ENCODE data around the gene STUM. TPM values are rescaled to one million over a fixed set of nuclear protein-coding genes. Genes with fewer than 3 reads are reported as not detected.

STUM gene
- total and polyA plus RNA-seq, 12 donors = 0.13 to 0.44 (median 0.24) TPM; not detected in 1

- H3K27ac ChIP-seq = no peak overlapping the region
- H3K27me3 ChIP-seq = no peaks in the 10 kb centered on the region
- no peaks in the 10 kb centered on the region for H3K9me3 ChIP-seq (replicated peaks in 1 of 3)
- WGBS, 4 donors = 88 to 100% (median 98%) methylated on average over 1 of the region's 1 CpG
- no peak for TF ChIP-seq POLR2A (IDR thresholded peaks at IDR 0.05)
- no peak for TF ChIP-seq CTCF (IDR thresholded peaks at IDR 0.05)
- no peaks in the 10 kb centered on the region for H3K4me1 ChIP-seq (replicated peaks in 1 of 2)
- H3K4me3 ChIP-seq = no peak overlapping the region
- peak in 1 of 7 donors; percentile 24 for DNase-seq
- no peaks in the 10 kb centered on the region for H3K36me3 ChIP-seq (replicated peaks in 1 of 2)
- intact Hi-C loops (cut with DNase I) = no loop called here
Measured at GRCh38 chr1:226519135-226519534, 29.4 kb upstream of the STUM start.

DNA sequence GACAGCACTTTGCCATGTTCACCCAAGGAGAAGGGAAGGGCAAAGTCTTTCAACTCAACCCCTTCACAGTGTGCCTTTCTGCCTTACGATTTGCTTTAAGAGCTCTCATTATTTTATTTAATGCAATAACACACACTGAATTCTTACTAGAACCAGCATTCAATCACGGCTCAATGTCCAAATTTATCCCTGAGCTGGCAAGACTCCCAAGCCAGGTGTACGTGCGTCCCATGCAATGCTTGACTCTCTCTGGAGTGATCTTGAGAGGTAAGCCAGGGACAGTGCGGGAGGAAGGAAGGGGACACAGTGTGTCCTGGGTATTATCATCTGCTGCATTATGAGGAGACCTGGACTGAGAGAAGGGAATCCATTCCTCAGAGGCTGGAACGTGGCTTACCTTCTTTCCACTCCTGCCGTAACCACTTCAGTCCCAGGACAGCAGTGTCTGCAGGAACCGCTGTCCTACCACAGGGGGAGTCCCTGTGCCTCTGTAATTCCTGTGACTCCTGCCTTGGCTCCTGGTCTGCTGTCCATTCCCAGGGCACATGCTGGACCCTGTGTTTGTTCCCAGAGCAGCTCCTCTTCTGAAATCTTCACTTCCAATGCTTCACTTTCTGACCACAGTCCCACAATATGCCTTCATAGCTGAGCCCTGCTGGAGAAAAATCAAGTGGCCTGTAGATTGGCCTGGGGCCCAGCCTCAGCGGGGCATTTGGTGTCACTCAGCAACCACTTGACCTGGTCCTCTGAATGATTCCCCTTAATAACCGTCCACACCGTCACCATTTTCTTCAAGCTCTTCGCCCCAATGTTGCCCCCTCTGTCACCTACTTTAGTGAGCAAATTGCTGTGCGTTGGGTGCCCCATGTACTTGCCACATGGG is 28.6 kb upstream of the STUM start:
- 80 to 88% (median 83%) methylated on average over 13 of the region's 13 CpGs for WGBS, 4 donors
- no peaks in the 10 kb centered on the region for H3K4me1 ChIP-seq (replicated peaks in 1 of 2)
- no peak overlapping the region for H3K27ac ChIP-seq
- H3K4me3 ChIP-seq = no peak overlapping the region
- no peaks in the 10 kb centered on the region for H3K9me3 ChIP-seq (replicated peaks in 1 of 3)
- H3K36me3 ChIP-seq (replicated peaks in 1 of 2) = no peaks in the 10 kb centered on the region
- no peak for TF ChIP-seq POLR2A (IDR thresholded peaks at IDR 0.05)
- no peak for TF ChIP-seq CTCF (IDR thresholded peaks at IDR 0.05)
- intact Hi-C loops (cut with DNase I) = no loop called here
- H3K27me3 ChIP-seq = no peaks in the 10 kb centered on the region
- peak in 1 of 7 donors; percentile 23 for DNase-seq

DNA sequence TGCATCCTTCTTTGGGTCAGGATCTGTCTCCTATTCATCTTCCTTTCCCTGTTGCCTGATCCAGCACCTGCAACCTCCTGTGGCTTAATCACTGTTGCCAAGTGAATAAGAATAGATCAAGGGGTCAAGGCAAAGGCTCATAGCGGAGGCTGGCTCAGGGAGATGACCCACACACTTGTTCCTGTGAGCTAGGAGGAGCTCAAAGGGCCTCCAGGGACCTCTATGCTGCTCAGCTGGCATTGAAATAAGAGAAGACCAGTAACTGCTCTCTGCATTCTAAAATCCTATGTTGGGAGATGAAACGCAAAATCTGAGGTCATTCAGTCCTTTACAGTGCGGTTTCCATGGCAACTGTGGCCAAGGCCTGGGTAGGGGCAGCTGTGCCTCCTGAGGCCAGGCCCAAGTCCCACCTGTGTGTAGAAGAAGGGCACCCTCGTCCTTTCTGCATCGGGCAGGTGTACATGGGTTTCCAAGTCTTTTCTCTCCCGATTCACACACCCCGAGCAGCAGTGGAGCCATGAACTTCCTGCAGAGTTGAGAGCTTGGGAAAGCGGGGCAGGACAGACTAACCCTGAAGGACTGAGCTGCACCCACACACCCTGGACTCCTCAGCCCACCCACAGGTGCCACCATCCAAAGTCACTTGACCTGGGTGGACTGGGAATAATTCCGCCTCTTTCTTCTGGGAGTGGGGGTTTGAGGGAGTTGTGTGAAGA is 27.8 kb upstream of the STUM start:
- WGBS, 4 donors = 72 to 82% (median 75%) methylated on average over 7 to 9 of the region's 9 CpGs
- H3K36me3 ChIP-seq (replicated peaks in 1 of 2) = no peaks in the 10 kb centered on the region
- no peaks in the 10 kb centered on the region for H3K27me3 ChIP-seq
- peak in 3 of 7 donors; percentile 10 to 35 (median 23) for DNase-seq
- H3K4me3 ChIP-seq = no peak overlapping the region
- no peaks in the 10 kb centered on the region for H3K4me1 ChIP-seq (replicated peaks in 1 of 2)
- TF ChIP-seq POLR2A (IDR thresholded peaks at IDR 0.05) (no peak), CTCF (IDR thresholded peaks at IDR 0.05) (no peak)
- intact Hi-C loops (cut with DNase I) = no loop called here
- H3K27ac ChIP-seq = no peak overlapping the region
- H3K9me3 ChIP-seq (replicated peaks in 1 of 3) = no peaks in the 10 kb centered on the region

GRCh38 chr1:226523646-226524406 is 24.7 kb upstream of the STUM start:
- Histone ChIP-seq H3K27me3 (no peaks in the 10 kb centered on the region), H3K4me3 (no peak overlapping the region), H3K27ac (no peak overlapping the region), H3K4me1 (replicated peaks in 1 of 2) (peaks cover 0 to 3% of the 10 kb centered on the region in 2 donors), H3K9me3 (replicated peaks in 1 of 3) (no peaks in the 10 kb centered on the region), H3K36me3 (replicated peaks in 1 of 2) (no peaks in the 10 kb centered on the region)
- no peak for TF ChIP-seq POLR2A (IDR thresholded peaks at IDR 0.05)
- no peak for TF ChIP-seq CTCF (IDR thresholded peaks at IDR 0.05)
- intact Hi-C loops (cut with DNase I) = loop anchor here in 1 of 2 donors (2.0 kb wide), 1 partner anchor 13 kb away; no protein-coding TSS in a partner anchor
- WGBS, 4 donors = 79 to 87% (median 83%) methylated on average over 5 to 8 of the region's 8 CpGs
- DNase-seq = peak in 1 of 7 donors; percentile 39

Measured in adrenal gland (tissue), 12 donors.